ENCODE measurements around the gene PKDCC.

DNA sequence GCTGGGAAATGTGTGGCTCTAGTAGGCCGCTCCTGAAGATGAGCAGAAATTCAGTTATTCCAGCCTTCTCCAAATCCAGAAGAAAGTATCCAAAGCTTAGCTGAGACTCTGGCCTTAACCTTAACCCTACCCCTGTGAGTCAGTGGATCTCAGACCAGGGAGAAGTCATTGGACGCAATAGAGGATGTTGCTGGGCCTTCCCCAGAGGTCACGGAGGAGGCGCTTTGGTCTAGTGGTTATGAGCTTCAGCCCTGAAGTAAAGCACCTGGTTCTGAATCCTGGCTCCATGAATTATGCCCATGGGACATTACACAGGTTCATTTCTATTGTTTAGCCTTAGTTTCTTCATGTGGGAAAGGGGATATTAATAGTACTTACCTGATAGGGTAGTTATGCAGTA lies 24.0 kb downstream of the PKDCC start:
- TF ChIP-seq CTCF (IDR thresholded peaks at IDR 0.05) = no peak
- TF ChIP-seq POLR2A (IDR thresholded peaks at IDR 0.05) = no peak
